Panc1 (cell line): Measurements from ENCODE around the gene LPIN1. TPM values are rescaled to one million over a fixed set of nuclear protein-coding genes. Genes with fewer than 3 reads are reported as not detected.

Experiments used
- ATAC-seq: fragments of 200-7000 bp; cut with Tn5 transposase; 2 replicates; pipeline ENCODE4 v1.9.1; 2020; ENCODE audit warnings: mild to moderate bottlenecking, moderate library complexity
- BruUV-seq: library from RNA; stranded (reverse); fragments of 400-500 nt; replicated peaks from 2 replicates; lab custom pipeline; 2021; lab: Mats Ljungman, UMichigan
- CTCF ChIA-PET: fragments of 300-600 bp; sonication (Branson Sonifier 250); formaldehyde crosslinking; loops from one replicate; lab custom pipeline; 2022; ENCODE audit warnings: antibody characterized with exemption; lab: Charles Lee
- POLR2A ChIA-PET: fragments of 300-600 bp; sonication (Branson Sonifier 250); formaldehyde crosslinking; loops from one replicate; lab custom pipeline; 2022; ENCODE audit warnings: antibody characterized with exemption; lab: Charles Lee
- DNase-seq: peaks from one replicate; pipeline ENCODE4 v3.0.0-alpha.2; 2010; ENCODE audit warnings: low read depth, low spot score
- H3K27ac ChIP-seq: 2 replicates; pipeline ENCODE4 v1.5.1; 2011; ENCODE audit warnings: mild to moderate bottlenecking, low read length, inconsistent platforms
- H3K27me3 ChIP-seq: fragments of 200-500 bp; sonication (Bioruptor generic); 2 replicates; pipeline ENCODE4 v1.6.0; 2014; ENCODE audit warnings: low read length, inconsistent platforms; ENCODE audit not compliant: control insufficient read depth, insufficient read depth
- H3K36me3 ChIP-seq: fragments of 200-500 bp; sonication (Bioruptor generic); 2 replicates; pipeline ENCODE4 v1.5.1; 2014; ENCODE audit warnings: inconsistent platforms, mild to moderate bottlenecking, low read length, moderate library complexity; ENCODE audit not compliant: control insufficient read depth, insufficient read depth
- H3K4me1 ChIP-seq: 2 replicates; pipeline ENCODE4 v1.5.1; 2011; ENCODE audit warnings: inconsistent platforms, mild to moderate bottlenecking, low read length, moderate library complexity; ENCODE audit not compliant: control insufficient read depth, insufficient read depth
- H3K4me3 ChIP-seq, 2 experiments: 2 replicates each; pipeline ENCODE4 v1.5.1; 2011 to 2012; ENCODE audit warnings: low read depth in 2 of 2, low read length in 2 of 2, mild to moderate bottlenecking in 2 of 2, inconsistent platforms in 1 of 2, moderate library complexity in 1 of 2
- H3K9me3 ChIP-seq: fragments of 200-500 bp; sonication (Bioruptor generic); 2 replicates; pipeline ENCODE4 v1.5.1; 2014; ENCODE audit warnings: low read depth, mild to moderate bottlenecking, inconsistent platforms, low read length, moderate library complexity; ENCODE audit not compliant: control insufficient read depth, insufficient read depth
- POLR2AphosphoS5 ChIP-seq: IDR thresholded peaks from 2 replicates; pipeline ENCODE4 v1.6.1; 2012; ENCODE audit warnings: mild to moderate bottlenecking, low read depth, low read length, moderate library complexity
- SIN3A ChIP-seq: IDR thresholded peaks from 2 replicates; pipeline ENCODE4 v1.6.1; 2012; ENCODE audit warnings: low read depth, mild to moderate bottlenecking, low read length, moderate library complexity, borderline replicate concordance; ENCODE audit not compliant: insufficient read depth
- TCF7L2 ChIP-seq: IDR thresholded peaks from 2 replicates; pipeline ENCODE4 v1.6.1; 2011; ENCODE audit warnings: mild to moderate bottlenecking, low read depth, low read length, inconsistent platforms
- in situ Hi-C: cut with HindIII; loops from 2 replicates; pipeline ENCODE4 v1.10.0; 2016; ENCODE audit warnings: low sequenced_read_pairs, low pct_unique_long_range_greater_than_20kb
- intact Hi-C: fragments of 100-400 bp; cut with micrococcal nuclease; formaldehyde crosslinking; loops from one replicate; pipeline ENCODE4 v1.10.0; 2022; ENCODE audit not compliant: unreplicated experiment
- total RNA-seq: library from RNA; stranded (reverse); gene quantifications from one replicate; pipeline ENCODE4 v1.2.1, GENCODE V29; 2021; ENCODE audit not compliant: unreplicated experiment
- TF ChIP-seq, protein P1 (sequence below): fragments of 450-650 bp; IDR thresholded peaks from 2 replicates; pipeline ENCODE4 v1.5.1; 2017; ENCODE audit warnings: mild to moderate bottlenecking
- TF ChIP-seq, protein P2 (sequence below), 2 experiments: IDR thresholded peaks; 2 replicates each; pipeline ENCODE4 v1.6.1; 2011 to 2012; ENCODE audit warnings: low read depth in 2 of 2, control low read depth in 1 of 2, low read length in 1 of 2, mild to moderate bottlenecking in 1 of 2, moderate library complexity in 1 of 2; ENCODE audit not compliant: insufficient read depth in 1 of 2

LPIN1 gene
- total RNA-seq, 1 experiment from 2014 or later = 51.8 TPM

DNA sequence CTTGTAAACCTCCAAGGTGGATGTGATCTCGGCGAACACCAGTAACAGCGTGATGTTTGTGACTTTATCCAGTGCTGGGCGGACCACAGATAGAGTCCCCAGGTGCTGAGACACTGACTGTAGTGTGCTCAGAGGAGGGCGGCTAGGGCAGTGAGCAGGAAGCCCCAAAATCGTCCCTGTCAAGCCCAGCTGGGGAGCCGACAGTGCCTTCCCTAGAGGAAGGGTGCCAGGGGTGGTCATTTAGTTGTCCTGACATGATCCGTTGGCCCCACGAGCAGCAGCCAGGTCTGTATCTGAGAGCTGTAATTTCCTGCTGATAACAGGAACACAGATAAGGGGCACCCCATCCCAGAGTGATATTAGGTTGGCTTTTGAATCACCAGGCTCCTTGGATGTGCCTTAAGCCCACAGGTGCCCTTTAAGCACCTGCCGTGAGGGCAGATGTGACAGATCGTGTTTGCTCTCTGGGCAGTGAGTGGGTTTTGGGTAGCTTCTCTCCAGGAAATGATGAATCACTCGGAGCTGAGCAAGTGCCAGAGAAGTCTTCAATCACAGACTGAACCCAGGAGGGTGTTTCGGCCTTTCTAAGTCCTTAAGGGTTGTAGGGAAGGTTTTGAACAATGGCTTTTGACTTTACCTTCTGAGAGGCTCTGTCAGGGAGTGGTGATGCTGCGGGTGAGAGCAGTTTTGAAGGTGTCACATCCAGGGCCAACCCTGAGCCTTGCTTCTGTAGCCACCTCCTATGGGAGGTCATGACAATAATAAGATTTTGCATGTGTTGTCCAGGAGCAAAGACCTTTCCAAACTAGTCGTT is 7.7 kb downstream of the LPIN1 start:
- no peak for DNase-seq
- no TSS peak for BruUV-seq
- H3K9me3 ChIP-seq = no peaks in the 10 kb centered on the region
- peak; percentile 53 for ATAC-seq
- H3K27me3 ChIP-seq = no peaks in the 10 kb centered on the region
- peaks cover 50% of the 10 kb centered on the region for H3K4me1 ChIP-seq
- H3K27ac ChIP-seq = peak overlapping the region; percentile 77
- H3K4me3 ChIP-seq = peak overlapping the region; percentile 2 to 17; a peak in 2 of 4 replicates
- TF ChIP-seq, protein P1, sequence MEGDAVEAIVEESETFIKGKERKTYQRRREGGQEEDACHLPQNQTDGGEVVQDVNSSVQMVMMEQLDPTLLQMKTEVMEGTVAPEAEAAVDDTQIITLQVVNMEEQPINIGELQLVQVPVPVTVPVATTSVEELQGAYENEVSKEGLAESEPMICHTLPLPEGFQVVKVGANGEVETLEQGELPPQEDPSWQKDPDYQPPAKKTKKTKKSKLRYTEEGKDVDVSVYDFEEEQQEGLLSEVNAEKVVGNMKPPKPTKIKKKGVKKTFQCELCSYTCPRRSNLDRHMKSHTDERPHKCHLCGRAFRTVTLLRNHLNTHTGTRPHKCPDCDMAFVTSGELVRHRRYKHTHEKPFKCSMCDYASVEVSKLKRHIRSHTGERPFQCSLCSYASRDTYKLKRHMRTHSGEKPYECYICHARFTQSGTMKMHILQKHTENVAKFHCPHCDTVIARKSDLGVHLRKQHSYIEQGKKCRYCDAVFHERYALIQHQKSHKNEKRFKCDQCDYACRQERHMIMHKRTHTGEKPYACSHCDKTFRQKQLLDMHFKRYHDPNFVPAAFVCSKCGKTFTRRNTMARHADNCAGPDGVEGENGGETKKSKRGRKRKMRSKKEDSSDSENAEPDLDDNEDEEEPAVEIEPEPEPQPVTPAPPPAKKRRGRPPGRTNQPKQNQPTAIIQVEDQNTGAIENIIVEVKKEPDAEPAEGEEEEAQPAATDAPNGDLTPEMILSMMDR = no peak
- POLR2A ChIA-PET = interaction anchor here (1.6 kb wide), 1 partner anchor 10 kb away, joined by 5 read pairs; no protein-coding TSS in a partner anchor
- no peaks in the 10 kb centered on the region for H3K36me3 ChIP-seq
- CTCF ChIA-PET = interaction anchor here (2.2 kb wide), 1 partner anchor 66 kb away, joined by 7 read pairs; no protein-coding TSS in a partner anchor
- in situ Hi-C loops (no loop called here), intact Hi-C loops (no loop called here)

DNA sequence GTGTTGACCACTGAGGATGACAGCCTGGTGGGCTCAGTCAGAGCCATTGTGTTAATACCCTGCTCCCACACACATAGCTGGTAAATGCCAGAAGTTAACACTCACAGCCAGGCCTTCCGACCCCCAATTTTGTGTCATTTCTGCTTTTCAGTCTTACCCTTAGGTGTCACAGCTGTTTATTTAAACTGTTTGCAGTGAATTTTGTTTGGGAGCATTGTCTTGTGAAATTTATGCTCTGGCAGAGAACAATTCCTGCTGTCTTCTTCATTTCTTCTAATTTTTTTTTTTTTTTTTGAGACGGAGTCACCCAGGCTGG is 8.2 kb downstream of the LPIN1 start:
- DNase-seq = no peak
- CTCF ChIA-PET = no interaction called here

More for the DNA sequence above, 8.2 kb downstream of the LPIN1 start:
- TF ChIP-seq SIN3A (no peak), POLR2AphosphoS5 (no peak), TCF7L2 (no peak)
- TF ChIP-seq, protein P1 = no peak
- TF ChIP-seq, protein P2, sequence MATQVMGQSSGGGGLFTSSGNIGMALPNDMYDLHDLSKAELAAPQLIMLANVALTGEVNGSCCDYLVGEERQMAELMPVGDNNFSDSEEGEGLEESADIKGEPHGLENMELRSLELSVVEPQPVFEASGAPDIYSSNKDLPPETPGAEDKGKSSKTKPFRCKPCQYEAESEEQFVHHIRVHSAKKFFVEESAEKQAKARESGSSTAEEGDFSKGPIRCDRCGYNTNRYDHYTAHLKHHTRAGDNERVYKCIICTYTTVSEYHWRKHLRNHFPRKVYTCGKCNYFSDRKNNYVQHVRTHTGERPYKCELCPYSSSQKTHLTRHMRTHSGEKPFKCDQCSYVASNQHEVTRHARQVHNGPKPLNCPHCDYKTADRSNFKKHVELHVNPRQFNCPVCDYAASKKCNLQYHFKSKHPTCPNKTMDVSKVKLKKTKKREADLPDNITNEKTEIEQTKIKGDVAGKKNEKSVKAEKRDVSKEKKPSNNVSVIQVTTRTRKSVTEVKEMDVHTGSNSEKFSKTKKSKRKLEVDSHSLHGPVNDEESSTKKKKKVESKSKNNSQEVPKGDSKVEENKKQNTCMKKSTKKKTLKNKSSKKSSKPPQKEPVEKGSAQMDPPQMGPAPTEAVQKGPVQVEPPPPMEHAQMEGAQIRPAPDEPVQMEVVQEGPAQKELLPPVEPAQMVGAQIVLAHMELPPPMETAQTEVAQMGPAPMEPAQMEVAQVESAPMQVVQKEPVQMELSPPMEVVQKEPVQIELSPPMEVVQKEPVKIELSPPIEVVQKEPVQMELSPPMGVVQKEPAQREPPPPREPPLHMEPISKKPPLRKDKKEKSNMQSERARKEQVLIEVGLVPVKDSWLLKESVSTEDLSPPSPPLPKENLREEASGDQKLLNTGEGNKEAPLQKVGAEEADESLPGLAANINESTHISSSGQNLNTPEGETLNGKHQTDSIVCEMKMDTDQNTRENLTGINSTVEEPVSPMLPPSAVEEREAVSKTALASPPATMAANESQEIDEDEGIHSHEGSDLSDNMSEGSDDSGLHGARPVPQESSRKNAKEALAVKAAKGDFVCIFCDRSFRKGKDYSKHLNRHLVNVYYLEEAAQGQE (IDR thresholded peaks at IDR 0.05; ENCODE audit: insufficient read depth in 1 of 2, low read depth in 2 of 2, low read length in 1 of 2) = no peak
- intact Hi-C loops (no loop called here), in situ Hi-C loops (no loop called here)
- Histone ChIP-seq H3K36me3 (no peaks in the 10 kb centered on the region), H3K4me3 (no peak overlapping the region), H3K9me3 (no peaks in the 10 kb centered on the region), H3K27me3 (no peaks in the 10 kb centered on the region), H3K4me1 (peaks cover 45% of the 10 kb centered on the region), H3K27ac (peak overlapping the region; percentile 77)
- no peak for ATAC-seq
- POLR2A ChIA-PET = no interaction called here
- no TSS peak for BruUV-seq
